IMR-90 (cell line): ENCODE results near the gene CHN2.

Experiments used
- CEBPB ChIP-seq: IDR thresholded peaks from 2 replicates; pipeline ENCODE4 v1.6.1; 2012; ENCODE audit warnings: low read depth, low read length, improper control_type of control experiment
- CHD1 ChIP-seq: IDR thresholded peaks from 2 replicates; pipeline ENCODE4 v1.6.1; 2012; ENCODE audit warnings: low read depth, low read length, improper control_type of control experiment
- MAFK ChIP-seq: IDR thresholded peaks from 2 replicates; pipeline ENCODE4 v1.6.1; 2012; ENCODE audit warnings: low read depth, low read length, improper control_type of control experiment
- MAZ ChIP-seq: IDR thresholded peaks from 2 replicates; pipeline ENCODE4 v1.6.1; 2012; ENCODE audit warnings: low read depth, mild to moderate bottlenecking, low read length, improper control_type of control experiment, moderate library complexity, borderline replicate concordance
- POLR2A ChIP-seq: IDR thresholded peaks from 2 replicates; pipeline ENCODE4 v1.6.1; 2012; ENCODE audit warnings: mild to moderate bottlenecking, low read depth, low read length
- RAD21 ChIP-seq: IDR thresholded peaks from 2 replicates; pipeline ENCODE4 v1.6.1; 2012; ENCODE audit warnings: low read length, improper control_type of control experiment
- RCOR1 ChIP-seq: IDR thresholded peaks from 2 replicates; pipeline ENCODE4 v1.6.1; 2012; ENCODE audit warnings: mild to moderate bottlenecking, low read length, improper control_type of control experiment; ENCODE audit not compliant: insufficient replicate concordance
- TF ChIP-seq, protein P1 (sequence below): conservative IDR thresholded peaks from 2 replicates; pipeline ENCODE4 v1.5.1; 2012; ENCODE audit warnings: mild to moderate bottlenecking, low read depth, low read length, improper control_type of control experiment
- TF ChIP-seq, protein P2 (sequence below): fragments of 150-350 bp; IDR thresholded peaks from 2 replicates; pipeline ENCODE4 v1.6.1; 2017; ENCODE audit warnings: mild to moderate bottlenecking, antibody characterized with exemption, low read length, low read depth

DNA sequence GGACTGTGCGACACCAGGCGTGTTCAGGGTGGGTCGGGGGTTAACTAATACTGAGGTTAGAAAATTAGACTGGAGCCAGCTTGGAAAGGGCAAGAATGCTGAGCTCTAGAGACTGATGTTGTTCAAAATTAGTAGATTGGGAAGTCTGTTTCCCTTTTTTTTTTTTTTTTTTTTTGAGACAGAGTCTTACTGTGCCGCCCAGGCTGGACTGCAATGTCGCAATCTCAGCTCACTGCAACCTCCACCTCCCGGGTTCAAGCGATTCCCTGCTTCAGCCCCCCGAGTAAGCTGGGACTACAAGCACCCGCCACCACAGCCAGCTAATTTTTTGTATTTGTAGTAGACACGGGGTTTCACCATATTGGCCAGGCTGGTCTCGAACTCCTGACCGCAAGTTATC lies 45.5 kb upstream of the CHN2 start:
- TF ChIP-seq, protein P1, sequence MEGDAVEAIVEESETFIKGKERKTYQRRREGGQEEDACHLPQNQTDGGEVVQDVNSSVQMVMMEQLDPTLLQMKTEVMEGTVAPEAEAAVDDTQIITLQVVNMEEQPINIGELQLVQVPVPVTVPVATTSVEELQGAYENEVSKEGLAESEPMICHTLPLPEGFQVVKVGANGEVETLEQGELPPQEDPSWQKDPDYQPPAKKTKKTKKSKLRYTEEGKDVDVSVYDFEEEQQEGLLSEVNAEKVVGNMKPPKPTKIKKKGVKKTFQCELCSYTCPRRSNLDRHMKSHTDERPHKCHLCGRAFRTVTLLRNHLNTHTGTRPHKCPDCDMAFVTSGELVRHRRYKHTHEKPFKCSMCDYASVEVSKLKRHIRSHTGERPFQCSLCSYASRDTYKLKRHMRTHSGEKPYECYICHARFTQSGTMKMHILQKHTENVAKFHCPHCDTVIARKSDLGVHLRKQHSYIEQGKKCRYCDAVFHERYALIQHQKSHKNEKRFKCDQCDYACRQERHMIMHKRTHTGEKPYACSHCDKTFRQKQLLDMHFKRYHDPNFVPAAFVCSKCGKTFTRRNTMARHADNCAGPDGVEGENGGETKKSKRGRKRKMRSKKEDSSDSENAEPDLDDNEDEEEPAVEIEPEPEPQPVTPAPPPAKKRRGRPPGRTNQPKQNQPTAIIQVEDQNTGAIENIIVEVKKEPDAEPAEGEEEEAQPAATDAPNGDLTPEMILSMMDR, result no peak
- TF ChIP-seq POLR2A, result no peak
- TF ChIP-seq RCOR1, result no peak
- TF ChIP-seq RAD21, result no peak
- no peak for TF ChIP-seq MAZ
- TF ChIP-seq, protein P2, sequence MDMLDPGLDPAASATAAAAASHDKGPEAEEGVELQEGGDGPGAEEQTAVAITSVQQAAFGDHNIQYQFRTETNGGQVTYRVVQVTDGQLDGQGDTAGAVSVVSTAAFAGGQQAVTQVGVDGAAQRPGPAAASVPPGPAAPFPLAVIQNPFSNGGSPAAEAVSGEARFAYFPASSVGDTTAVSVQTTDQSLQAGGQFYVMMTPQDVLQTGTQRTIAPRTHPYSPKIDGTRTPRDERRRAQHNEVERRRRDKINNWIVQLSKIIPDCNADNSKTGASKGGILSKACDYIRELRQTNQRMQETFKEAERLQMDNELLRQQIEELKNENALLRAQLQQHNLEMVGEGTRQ, result no peak
- TF ChIP-seq MAFK, result no peak
- TF ChIP-seq CEBPB, result no peak
- TF ChIP-seq CHD1, result no peak
